GM12878 (cell line): ENCODE results near the gene SEPTIN6. TPM values are rescaled to one million over a fixed set of nuclear protein-coding genes. Genes with fewer than 3 reads are reported as not detected.

Experiments used
- ATAC-seq: fragments of 200-7000 bp; cut with Tn5 transposase; 3 replicates; pipeline ENCODE4 v1.9.1; 2020; ENCODE audit warnings: mild to moderate bottlenecking, moderate library complexity
- BruUV-seq: library from RNA; stranded (reverse); fragments of 400-500 nt; replicated peaks from 2 replicates; lab custom pipeline; 2021; lab: Mats Ljungman, UMichigan
- CTCF ChIA-PET: fragments of 300-600 bp; sonication (Branson Sonifier 250); formaldehyde crosslinking; extraction: SDS; loops from one replicate; lab custom pipeline; 2021; ENCODE audit warnings: inconsistent platforms; lab: Yijun Ruan, JAX
- POLR2A ChIA-PET: fragments of 350-600 bp; formaldehyde crosslinking; extraction: SDS; loops from one replicate; lab custom pipeline; 2021; ENCODE audit warnings: inconsistent platforms; lab: Charles Lee
- RAD21 ChIA-PET: fragments of 300-600 bp; sonication (Branson Sonifier 250); formaldehyde crosslinking; loops from one replicate; lab custom pipeline; 2023; ENCODE audit warnings: antibody characterized with exemption; ENCODE audit not compliant: unreplicated experiment; lab: Charles Lee
- SMC1A ChIA-PET: fragments of 300-600 bp; sonication (Branson Sonifier 250); formaldehyde crosslinking; loops from one replicate; lab custom pipeline; 2023; ENCODE audit not compliant: unreplicated experiment, uncharacterized antibody; lab: Charles Lee
- DNase-seq: peaks from one replicate; pipeline ENCODE4 v3.0.0-alpha.2; 2011; ENCODE audit warnings: low read depth, low spot score
- FAIRE-seq: peaks from 3 replicates; lab custom pipeline; 2011; peaks lifted over from hg19 to GRCh38; lab: Jason Lieb, UNC
- H2AFZ ChIP-seq: 2 replicates; pipeline ENCODE4 v1.6.0; 2011; ENCODE audit warnings: low read depth, low read length, control low read depth; ENCODE audit not compliant: control insufficient read depth
- H3K27ac ChIP-seq: 2 replicates; pipeline ENCODE4 v1.5.1; 2011; ENCODE audit warnings: control low read depth; ENCODE audit not compliant: control insufficient read depth, insufficient read depth
- H3K27me3 ChIP-seq, 2 experiments: replicated peaks in 1 of 2; 2 replicates each; pipeline versions ENCODE4 v1.6.0 to v1.6.1; 2011; ENCODE audit warnings: low read length in 1 of 2; ENCODE audit not compliant: control insufficient read depth in 2 of 2, insufficient read depth in 2 of 2
- H3K36me3 ChIP-seq, 2 experiments: 2 replicates each; pipeline ENCODE4 v1.5.1; 2011; ENCODE audit warnings: low read length in 1 of 2; ENCODE audit not compliant: control insufficient read depth in 2 of 2, insufficient read depth in 2 of 2
- H3K4me1 ChIP-seq: 2 replicates; pipeline ENCODE4 v1.6.1; 2011; ENCODE audit warnings: mild to moderate bottlenecking, low read length, moderate library complexity, mixed read lengths; ENCODE audit not compliant: control insufficient read depth, insufficient read depth
- H3K4me2 ChIP-seq: 2 replicates; pipeline ENCODE4 v1.6.0; 2011; ENCODE audit warnings: control low read depth; ENCODE audit not compliant: control insufficient read depth, insufficient read depth
- H3K4me3 ChIP-seq: fragments of 200-600 bp; sonication (generic); 2 replicates; pipeline ENCODE4 v1.5.1; 2016
- H3K79me2 ChIP-seq: 2 replicates; pipeline ENCODE4 v1.6.0; 2011; ENCODE audit warnings: low read length; ENCODE audit not compliant: control insufficient read depth, insufficient read depth
- H3K9ac ChIP-seq: 2 replicates; pipeline ENCODE4 v1.8.0; 2011; ENCODE audit warnings: low read length, control low read depth, mixed read lengths; ENCODE audit not compliant: control insufficient read depth, insufficient read depth
- H3K9me3 ChIP-seq: replicated peaks from 3 replicates; pipeline ENCODE4 v1.5.1; 2011; ENCODE audit warnings: mild to moderate bottlenecking, low read length; ENCODE audit not compliant: control insufficient read depth, insufficient read depth
- H4K20me1 ChIP-seq: 2 replicates; pipeline ENCODE4 v1.6.0; 2011; ENCODE audit not compliant: control insufficient read depth, insufficient read depth
- CHD2 ChIP-seq: IDR thresholded peaks from 2 replicates; pipeline ENCODE4 v1.6.1; 2011; ENCODE audit warnings: low read depth, low read length, improper control_type of control experiment, borderline replicate concordance
- DPF2 ChIP-seq: fragments of 450-650 bp; IDR thresholded peaks from 2 replicates; pipeline ENCODE4 v1.6.1; 2017; ENCODE audit warnings: mild to moderate bottlenecking
- MLLT1 ChIP-seq: fragments of 450-650 bp; IDR thresholded peaks from 2 replicates; pipeline ENCODE4 v1.6.1; 2016; ENCODE audit warnings: mild to moderate bottlenecking
- POLR2A ChIP-seq: IDR thresholded peaks from 2 replicates; pipeline ENCODE4 v1.6.1; 2011; ENCODE audit warnings: low read depth, mild to moderate bottlenecking, low read length
- RAD21 ChIP-seq: IDR thresholded peaks from 2 replicates; pipeline ENCODE4 v1.6.1; 2011; ENCODE audit warnings: mild to moderate bottlenecking, low read depth, low read length, moderate library complexity; ENCODE audit not compliant: insufficient read depth
- STAT3 ChIP-seq: IDR thresholded peaks from 2 replicates; pipeline ENCODE4 v1.6.1; 2011; ENCODE audit warnings: low read depth, low read length, improper control_type of control experiment
- ZBED1 ChIP-seq: IDR thresholded peaks from 2 replicates; pipeline ENCODE4 v1.6.1; 2016; ENCODE audit warnings: borderline replicate concordance
- ZBTB33 ChIP-seq: fragments of 450-650 bp; IDR thresholded peaks from 2 replicates; pipeline ENCODE4 v1.6.1; 2017; ENCODE audit warnings: mild to moderate bottlenecking
- ZNF687 ChIP-seq: fragments of 450-650 bp; IDR thresholded peaks from 2 replicates; pipeline ENCODE4 v1.6.1; 2017; ENCODE audit warnings: mild to moderate bottlenecking, moderate library complexity
- whole genome bisulfite sequencing: methylation state at CpG from one replicate; pipeline ENCODE4 v1.1.6; 2016; ENCODE audit warnings: low lambda C conversion rate; ENCODE audit not compliant: insufficient replicate concordance, insufficient coverage; ENCODE audit errors: missing lambda C conversion rate; 5-methylcytosine and 5-hydroxymethylcytosine counted together
- in situ Hi-C: fragments of 300-500 bp; cut with MboI; formaldehyde crosslinking; loops from 9 replicates; pipeline ENCODE4 v1.14.3; 2018; ENCODE audit warnings: mixed read lengths
- intact Hi-C: fragments of 100-400 bp; cut with micrococcal nuclease; formaldehyde crosslinking; loops from one replicate; pipeline ENCODE4 v1.14.2; 2022; ENCODE audit not compliant: unreplicated experiment
- polyA plus RNA-seq, 11 experiments: library from polyadenylated mRNA; depleted of rRNA in 4 of 11; unstranded in 6 of 11; stranded (reverse) in 5 of 11; fragments of >200 nt; fragmentation: Nextera tagmentation in 4 of 11; fragmentation: Illumina TruSeq in 1 of 11; extraction: Ambion mirVana in 4 of 11; extraction: Trizol in 1 of 11; gene quantifications; 1 replicate in 1 of 11; 2 replicates in 10 of 11; pipeline versions ENCODE4 v1.2.1 to v1.2.3, GENCODE V29; 2011 to 2016; ENCODE audit warnings: inconsistent platforms in 2 of 11, missing spikeins in 2 of 11, low read depth in 1 of 11
- total RNA-seq, 4 experiments: library from RNA; depleted of rRNA in 3 of 4; stranded (reverse); fragments of >200 nt in 3 of 4; fragmentation: Illumina TruSeq in 1 of 4; extraction: Trizol in 1 of 4; gene quantifications; 2 replicates each; pipeline versions ENCODE4 v1.2.1 to v1.2.3, GENCODE V29; 2013 to 2021

Gene SEPTIN6
- total and polyA plus RNA-seq, 10 of the 15 experiments (the other 5 are each of a cell fraction or from before 2014, with no cell fraction given): 37.2 to 353 (median 154) TPM

- TF ChIP-seq STAT3 (no peak), CHD2 (no peak)
Observed at GRCh38 chrX:119655125-119655524, 37.8 kb downstream of the SEPTIN6 start (continued).

- no peaks in the 10 kb centered on the region for H3K9me3 ChIP-seq
- FAIRE-seq: no peak
- no peak overlapping the region for H2AFZ ChIP-seq
- H3K4me2 ChIP-seq: no peak overlapping the region
- no peak for DNase-seq
- in situ Hi-C loops: no loop called here
- ChIA-PET RAD21 (interaction anchor here (0.9 to 1.7 kb wide), 4 partner anchors 11 to 73 kb away, joined by 3 to 7 read pairs (median 3); no protein-coding TSS in a partner anchor), POLR2A (interaction anchor here (0.5 to 2.0 kb wide), 4 partner anchors 9 to 102 kb away, joined by 4 to 7 read pairs (median 5); no protein-coding TSS in a partner anchor), SMC1A (interaction anchor here (1.0 to 3.6 kb wide), 7 partner anchors 9 to 110 kb away, joined by 3 to 16 read pairs (median 5); no protein-coding TSS in a partner anchor), CTCF (interaction anchor here (0.8 to 2.5 kb wide), 6 partner anchors 28 to 75 kb away, joined by 3 to 15 read pairs (median 5); no protein-coding TSS in a partner anchor)
- peaks cover 8 to 16% of the 10 kb centered on the region in 2 experiments for H3K36me3 ChIP-seq
- no peak overlapping the region for H3K4me3 ChIP-seq
- intact Hi-C loops: no loop called here
- H4K20me1 ChIP-seq: no peaks in the 10 kb centered on the region
- H3K9ac ChIP-seq: no peak overlapping the region
- WGBS: 88% methylated on average over 8 of the region's 8 CpGs
- no peaks in the 10 kb centered on the region for H3K27me3 ChIP-seq
- peak overlapping the region; percentile 23; the same call in 1 of the 2 replicates for H3K27ac ChIP-seq
- TF ChIP-seq ZBED1: no peak
- peak; percentile 98 for TF ChIP-seq ZBTB33
- 0 out of 2 replicates have a peak, but pooled peaks have one; percentile 25 for TF ChIP-seq RAD21
- no peak for TF ChIP-seq POLR2A
- no peak for TF ChIP-seq DPF2
- TF ChIP-seq ZNF687: no peak
- peak; percentile 51; the same call in 1 of the 2 replicates for TF ChIP-seq MLLT1
- ATAC-seq: peak; percentile 63
- H3K79me2 ChIP-seq: no peaks in the 10 kb centered on the region
- no TSS peak for BruUV-seq
- peaks cover 17% of the 10 kb centered on the region for H3K4me1 ChIP-seq
Observed at GRCh38 chrX:119654112-119654531, 38.8 kb downstream of the SEPTIN6 start.
